HepG2 (cell line): ENCODE measurements around the gene NKX1-1. TPM values are rescaled to one million over a fixed set of nuclear protein-coding genes. Genes with fewer than 3 reads are reported as not detected.

Source experiments
- BORCS8-MEF2B ChIP-seq: sonication (generic); formaldehyde crosslinking; IDR thresholded peaks from 2 replicates; pipeline ENCODE4 v1.8.0; 2022; ENCODE audit warnings: mild to moderate bottlenecking, missing genetic modification reagents
- FOXJ3 ChIP-seq: sonication (generic); formaldehyde crosslinking; IDR thresholded peaks from 2 replicates; pipeline ENCODE4 v1.4.0; 2020; ENCODE audit warnings: missing genetic modification reagents, mild to moderate bottlenecking, borderline replicate concordance
- MED8 ChIP-seq: sonication (generic); formaldehyde crosslinking; IDR thresholded peaks from 2 replicates; pipeline ENCODE4 v1.8.1; 2023; ENCODE audit warnings: mild to moderate bottlenecking, missing genetic modification reagents; ENCODE audit not compliant: insufficient replicate concordance
- NR1H2 ChIP-seq: sonication (generic); formaldehyde crosslinking; IDR thresholded peaks from 2 replicates; pipeline ENCODE4 v1.8.1; 2022; ENCODE audit warnings: low read depth, missing genetic modification reagents, borderline replicate concordance
- PATZ1 ChIP-seq: sonication (generic); formaldehyde crosslinking; IDR thresholded peaks from 2 replicates; pipeline ENCODE4 v1.4.0; 2020; ENCODE audit warnings: missing genetic modification reagents
- POLR2AphosphoS2 ChIP-seq: IDR thresholded peaks from 2 replicates; pipeline ENCODE4 v1.6.1; 2011; ENCODE audit warnings: low read depth, low read length, improper control_type of control experiment
- RELA ChIP-seq: sonication (generic); formaldehyde crosslinking; IDR thresholded peaks from 2 replicates; pipeline ENCODE4 v1.4.0; 2020; ENCODE audit warnings: missing genetic modification reagents
- RFX1 ChIP-seq: fragments of 450-650 bp; IDR thresholded peaks from 2 replicates; pipeline ENCODE4 v1.6.1; 2017
- SP1 ChIP-seq, 2 experiments: fragments of 450-650 bp in 1 of 2; sonication (generic) in 1 of 2; formaldehyde crosslinking in 1 of 2; IDR thresholded peaks; 2 replicates each; pipeline versions ENCODE4 v1.4.0 to v1.6.1; 2016 to 2020; ENCODE audit warnings: missing genetic modification reagents in 1 of 2
- TEF ChIP-seq: sonication (generic); formaldehyde crosslinking; IDR thresholded peaks from 2 replicates; pipeline ENCODE4 v1.5.0; 2020; ENCODE audit warnings: missing genetic modification reagents
- TGIF2 ChIP-seq: IDR thresholded peaks from 2 replicates; pipeline ENCODE4 v1.6.1; 2016; ENCODE audit warnings: control low read depth, missing compliant biosample characterization
- THAP8 ChIP-seq: sonication (generic); formaldehyde crosslinking; IDR thresholded peaks from 2 replicates; pipeline ENCODE4 v1.5.1; 2020; ENCODE audit warnings: missing genetic modification reagents, mild to moderate bottlenecking, borderline replicate concordance
- TOE1 ChIP-seq: sonication (generic); formaldehyde crosslinking; IDR thresholded peaks from 2 replicates; pipeline ENCODE4 v1.4.0; 2020; ENCODE audit warnings: mild to moderate bottlenecking, missing genetic modification reagents
- XRCC5 ChIP-seq: fragments of 200-400 bp; formaldehyde crosslinking; optimal IDR thresholded peaks from 2 replicates; pipeline ENCODE3; 2017; ENCODE audit warnings: mild to moderate bottlenecking, low read length
- YY1 ChIP-seq: IDR thresholded peaks from 2 replicates; pipeline ENCODE4 v1.6.1; 2011; ENCODE audit warnings: low read length, low read depth, moderate library complexity, mild to moderate bottlenecking; ENCODE audit not compliant: insufficient read depth, insufficient replicate concordance
- ZBTB2 ChIP-seq: sonication (generic); formaldehyde crosslinking; IDR thresholded peaks from 2 replicates; pipeline ENCODE4 v1.8.0; 2022; ENCODE audit warnings: low read depth, missing genetic modification reagents
- ZFX ChIP-seq: sonication (generic); formaldehyde crosslinking; IDR thresholded peaks from 2 replicates; pipeline ENCODE4 v1.4.0; 2020; ENCODE audit warnings: mild to moderate bottlenecking, low read depth, missing genetic modification reagents, moderate library complexity
- ZNF331 ChIP-seq: sonication (generic); formaldehyde crosslinking; IDR thresholded peaks from 2 replicates; pipeline ENCODE4 v1.4.0; 2020; ENCODE audit warnings: missing genetic modification reagents
- ZNF574 ChIP-seq: sonication (generic); formaldehyde crosslinking; IDR thresholded peaks from 2 replicates; pipeline ENCODE4 v1.4.0; 2020; ENCODE audit warnings: missing genetic modification reagents
- ZNF761 ChIP-seq: sonication (generic); formaldehyde crosslinking; conservative IDR thresholded peaks from 2 replicates; pipeline ENCODE4 v1.4.0; 2020; ENCODE audit warnings: mild to moderate bottlenecking, missing genetic modification reagents
- ZNF883 ChIP-seq: sonication (generic); formaldehyde crosslinking; IDR thresholded peaks from 2 replicates; pipeline ENCODE4 v1.5.1; 2020; ENCODE audit warnings: mild to moderate bottlenecking, missing genetic modification reagents; ENCODE audit errors: not compliant biosample characterization
- ZZZ3 ChIP-seq: sonication (generic); formaldehyde crosslinking; IDR thresholded peaks from 2 replicates; pipeline ENCODE4 v1.4.0; 2020; ENCODE audit warnings: missing genetic modification reagents, mild to moderate bottlenecking, borderline replicate concordance
- polyA plus RNA-seq, 8 experiments: library from polyadenylated mRNA; depleted of rRNA in 3 of 8; stranded (reverse) in 7 of 8; unstranded in 1 of 8; fragments of >200 nt; fragmentation: Illumina TruSeq in 4 of 8; extraction: Trizol in 4 of 8; gene quantifications; 2 replicates each; pipeline versions ENCODE4 v1.2.1 to v1.2.3, GENCODE V29; 2011 to 2016; ENCODE audit warnings: low read depth in 4 of 8, missing spikeins in 1 of 8, mixed read lengths in 1 of 8; ENCODE audit not compliant: insufficient read depth in 1 of 8
- total RNA-seq, 5 experiments: library from RNA; depleted of rRNA; stranded (reverse); fragments of >200 nt; fragmentation: Illumina TruSeq; extraction: Trizol; gene quantifications; 2 replicates each; pipeline ENCODE4 v1.2.3, GENCODE V29; 2016; ENCODE audit warnings: low read depth in 1 of 5

NKX1-1 gene
- total and polyA plus RNA-seq, 2 of the 13 experiments (the other 11 are each of a cell fraction or from before 2014, with no cell fraction given), result not detected

- TF ChIP-seq TEF (CRISPR knock-in tag) (peak; percentile 100), PATZ1 (CRISPR knock-in tag) (peak; percentile 100), NR1H2 (peak; percentile 100), YY1 (no peak), TOE1 (peak; percentile 100), ZBTB2 (CRISPR knock-in tag) (peak; percentile 99), FOXJ3 (CRISPR knock-in tag) (peak; percentile 89), ZZZ3 (CRISPR knock-in tag) (peak; percentile 100), XRCC5 (peak; percentile 98), ZNF331 (CRISPR knock-in tag) (peak; percentile 100), SP1 (IDR thresholded peaks at IDR 0.05) (no peak), SP1 (CRISPR knock-in tag; IDR thresholded peaks at IDR 0.05) (peak; percentile 93), RFX1 (no peak), POLR2AphosphoS2 (no peak), ZNF761 (peak; percentile 100), TGIF2 (CRISPR knock-in tag) (peak; percentile 99), ZNF574 (peak; percentile 98), BORCS8-MEF2B (CRISPR knock-in tag) (peak; percentile 100), ZNF883 (CRISPR knock-in tag) (peak; percentile 100), MED8 (peak; percentile 94), RELA (CRISPR knock-in tag) (peak; percentile 99), THAP8 (CRISPR knock-in tag) (peak; percentile 100), ZFX (peak; percentile 68)
Observed at GRCh38 chr4:1410491-1411325, 4.5 kb upstream of the NKX1-1 start (continued).
